Upper lobe of left lung (tissue), 6 donors: ENCODE data around the gene ZDHHC17. TPM values are rescaled to one million over a fixed set of nuclear protein-coding genes. Genes with fewer than 3 reads are reported as not detected.

Experiments
- ATAC-seq, 2 donors: fragments of 200-7000 bp; cut with Tn5 transposase; one replicate each; pipeline ENCODE4 v1.9.1; 2022; ENCODE audit warnings: mild to moderate bottlenecking in 2 of 2, moderate library complexity in 2 of 2; ENCODE audit not compliant: low FRiP score in 2 of 2
- DNase-seq, 2 donors: peaks; one replicate each; pipeline ENCODE4 v3.0.0-alpha.2; 2019 to 2020
- H3K27ac ChIP-seq, 4 donors: fragments of 200-600 bp; sonication (generic); one replicate each; pipeline ENCODE4 v1.5.1; 2016 to 2019
- H3K27me3 ChIP-seq, 4 donors: fragments of 200-600 bp; sonication (generic); one replicate each; pipeline ENCODE4 v1.5.1; 2017 to 2019
- H3K36me3 ChIP-seq, 4 donors: fragments of 200-600 bp; sonication (generic); one replicate each; pipeline ENCODE4 v1.5.1; 2016 to 2019
- H3K4me1 ChIP-seq, 4 donors: fragments of 200-600 bp; sonication (generic); one replicate each; pipeline ENCODE4 v1.5.1; 2018 to 2019
- H3K4me3 ChIP-seq, 4 donors: fragments of 200-600 bp; sonication (generic); one replicate each; pipeline ENCODE4 v1.5.1; 2017 to 2019; ENCODE audit warnings: mild to moderate bottlenecking in 2 of 4, moderate library complexity in 1 of 4
- H3K9me3 ChIP-seq, 4 donors: fragments of 200-600 bp; sonication (generic); one replicate each; pipeline ENCODE4 v1.5.1; 2018 to 2019
- EP300 ChIP-seq, 4 donors: sonication (generic); formaldehyde crosslinking; IDR thresholded peaks; one replicate each; pipeline ENCODE4 v1.5.1; 2017; ENCODE audit warnings: antibody characterized with exemption in 4 of 4, control low read depth in 2 of 4
- POLR2A ChIP-seq, 4 donors: fragments of 450-650 bp; IDR thresholded peaks; one replicate each; pipeline ENCODE4 v1.5.1; 2016 to 2017; ENCODE audit warnings: antibody characterized with exemption in 4 of 4, mild to moderate bottlenecking in 2 of 4
- POLR2AphosphoS5 ChIP-seq, 2 donors: sonication (generic); formaldehyde crosslinking; IDR thresholded peaks; one replicate each; pipeline ENCODE4 v1.5.1; 2017; ENCODE audit warnings: antibody characterized with exemption in 2 of 2
- WGBS, 2 donors: methylation state at CpG; one replicate each; pipeline ENCODE4 v1.1.5; 2017 to 2018; 5-methylcytosine and 5-hydroxymethylcytosine counted together
- total RNA-seq, 6 donors: library from RNA; depleted of rRNA in 4 of 6; stranded (reverse); fragments of >200 nt in 4 of 6; gene quantifications; one replicate each; pipeline versions ENCODE4 v1.1.0 to v1.2.1, GENCODE V29; 2016 to 2021
- TF ChIP-seq, protein P1 (sequence below), 6 experiments: fragments of 450-650 bp in 4 of 6; fragments of 200-600 bp in 2 of 6; sonication (generic) in 2 of 6; IDR thresholded peaks; one replicate each; pipeline ENCODE4 v1.5.1; 2016 to 2019; ENCODE audit warnings: antibody characterized with exemption in 6 of 6
- donor health status: DM: no; HTN: no; CAD: no; lungs with moderate emphysema.
- donor health status: DM: no; HTN: yes; CAD: no; lungs with severe emphysema.

ZDHHC17 gene
- total RNA-seq, 6 donors from 2014 or later = 13.0 to 107 (median 30.0) TPM

- no peaks in the 10 kb centered on the region for H3K27me3 ChIP-seq
- WGBS, 2 donors = 90 to 100% methylated on average over 1 of the region's 1 CpG
These were observed 124.9 kb downstream of the ZDHHC17 start for GRCh38 chr12:76888775-76889174.

GRCh38 chr12:76890151-76891143, 126.5 kb downstream of the ZDHHC17 start:
- TF ChIP-seq POLR2A (IDR thresholded peaks at IDR 0.05) = no peak
- ATAC-seq = no peak
- H3K4me1 ChIP-seq = no peaks in the 10 kb centered on the region
- WGBS, 2 donors = 54 to 58% methylated on average over 8 of the region's 8 CpGs
- H3K27me3 ChIP-seq = no peaks in the 10 kb centered on the region
- no peaks in the 10 kb centered on the region for H3K9me3 ChIP-seq
- DNase-seq = no peak
- H3K36me3 ChIP-seq = no peaks in the 10 kb centered on the region
- H3K4me3 ChIP-seq = no peak overlapping the region
- no peak overlapping the region for H3K27ac ChIP-seq

More at GRCh38 chr12:76888775-76889174, 124.9 kb downstream of the ZDHHC17 start:
- H3K9me3 ChIP-seq = no peaks in the 10 kb centered on the region
- DNase-seq (no peak), ATAC-seq (no peak)
- no peak for TF ChIP-seq EP300 (IDR thresholded peaks at IDR 0.05)
- no peak for TF ChIP-seq POLR2AphosphoS5 (IDR thresholded peaks at IDR 0.05)
- TF ChIP-seq, protein P1, sequence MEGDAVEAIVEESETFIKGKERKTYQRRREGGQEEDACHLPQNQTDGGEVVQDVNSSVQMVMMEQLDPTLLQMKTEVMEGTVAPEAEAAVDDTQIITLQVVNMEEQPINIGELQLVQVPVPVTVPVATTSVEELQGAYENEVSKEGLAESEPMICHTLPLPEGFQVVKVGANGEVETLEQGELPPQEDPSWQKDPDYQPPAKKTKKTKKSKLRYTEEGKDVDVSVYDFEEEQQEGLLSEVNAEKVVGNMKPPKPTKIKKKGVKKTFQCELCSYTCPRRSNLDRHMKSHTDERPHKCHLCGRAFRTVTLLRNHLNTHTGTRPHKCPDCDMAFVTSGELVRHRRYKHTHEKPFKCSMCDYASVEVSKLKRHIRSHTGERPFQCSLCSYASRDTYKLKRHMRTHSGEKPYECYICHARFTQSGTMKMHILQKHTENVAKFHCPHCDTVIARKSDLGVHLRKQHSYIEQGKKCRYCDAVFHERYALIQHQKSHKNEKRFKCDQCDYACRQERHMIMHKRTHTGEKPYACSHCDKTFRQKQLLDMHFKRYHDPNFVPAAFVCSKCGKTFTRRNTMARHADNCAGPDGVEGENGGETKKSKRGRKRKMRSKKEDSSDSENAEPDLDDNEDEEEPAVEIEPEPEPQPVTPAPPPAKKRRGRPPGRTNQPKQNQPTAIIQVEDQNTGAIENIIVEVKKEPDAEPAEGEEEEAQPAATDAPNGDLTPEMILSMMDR (IDR thresholded peaks at IDR 0.05) = no peak
- no peak for TF ChIP-seq POLR2A (IDR thresholded peaks at IDR 0.05)
- H3K4me3 ChIP-seq = no peak overlapping the region
- H3K27ac ChIP-seq = no peak overlapping the region
- no peaks in the 10 kb centered on the region for H3K4me1 ChIP-seq
- no peaks in the 10 kb centered on the region for H3K36me3 ChIP-seq

GRCh38 chr12:76891609-76892008, 127.7 kb downstream of the ZDHHC17 start:
- H3K9me3 ChIP-seq = no peaks in the 10 kb centered on the region
- H3K27me3 ChIP-seq = no peaks in the 10 kb centered on the region
- no peak for ATAC-seq
- no peak overlapping the region for H3K4me3 ChIP-seq
- no peak overlapping the region for H3K27ac ChIP-seq
- 84 to 91% methylated on average over 3 of the region's 3 CpGs for WGBS, 2 donors
- TF ChIP-seq, protein P1 (IDR thresholded peaks at IDR 0.05) = no peak
- TF ChIP-seq EP300 (IDR thresholded peaks at IDR 0.05) = no peak
- TF ChIP-seq POLR2AphosphoS5 (IDR thresholded peaks at IDR 0.05) = no peak
- no peak for TF ChIP-seq POLR2A (IDR thresholded peaks at IDR 0.05)
- H3K36me3 ChIP-seq = no peaks in the 10 kb centered on the region
- no peaks in the 10 kb centered on the region for H3K4me1 ChIP-seq
- no peak for DNase-seq

GRCh38 chr12:76895796-76896195, 131.9 kb downstream of the ZDHHC17 start:
- ATAC-seq = peak in 1 of 2 donors; percentile 57
- H3K4me3 ChIP-seq = no peak overlapping the region
- WGBS, 2 donors = 89 to 100% methylated on average over 1 to 5 of the region's 5 CpGs
- no peaks in the 10 kb centered on the region for H3K4me1 ChIP-seq
- no peaks in the 10 kb centered on the region for H3K9me3 ChIP-seq
- no peaks in the 10 kb centered on the region for H3K27me3 ChIP-seq
- H3K36me3 ChIP-seq = no peaks in the 10 kb centered on the region
- no peak for DNase-seq
- TF ChIP-seq, protein P1 (IDR thresholded peaks at IDR 0.05) = no peak
- TF ChIP-seq EP300 (IDR thresholded peaks at IDR 0.05) = no peak
- no peak for TF ChIP-seq POLR2A (IDR thresholded peaks at IDR 0.05)
- TF ChIP-seq POLR2AphosphoS5 (IDR thresholded peaks at IDR 0.05) = no peak
- no peak overlapping the region for H3K27ac ChIP-seq

DNA sequence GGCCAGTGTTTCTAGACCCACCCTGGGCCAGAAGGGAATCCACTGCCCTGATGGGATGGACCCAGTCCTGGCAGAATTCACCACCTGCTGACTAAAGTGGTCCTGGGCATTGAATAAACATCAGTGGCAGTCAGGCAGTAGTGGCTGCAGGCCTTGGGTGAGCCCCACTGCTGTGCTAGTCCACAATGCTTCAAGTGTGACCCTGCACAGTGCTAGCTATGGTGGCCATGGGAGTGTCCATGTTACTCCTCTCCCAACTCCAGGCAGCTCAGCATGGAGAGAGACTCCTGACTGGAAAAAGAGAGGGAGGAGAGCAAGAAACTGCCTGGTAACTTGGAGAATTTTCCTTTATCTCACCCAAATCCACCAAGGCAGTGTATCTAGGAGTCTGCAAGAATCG, 132.4 kb downstream of the ZDHHC17 start:
- TF ChIP-seq POLR2A (IDR thresholded peaks at IDR 0.05) (no peak), EP300 (IDR thresholded peaks at IDR 0.05) (no peak), POLR2AphosphoS5 (IDR thresholded peaks at IDR 0.05) (no peak)
- TF ChIP-seq, protein P1 (IDR thresholded peaks at IDR 0.05) = no peak

More for the DNA sequence above, 132.4 kb downstream of the ZDHHC17 start:
- H3K4me1 ChIP-seq = no peaks in the 10 kb centered on the region
- no peaks in the 10 kb centered on the region for H3K27me3 ChIP-seq
- ATAC-seq (no peak), DNase-seq (no peak)
- H3K4me3 ChIP-seq = no peak overlapping the region
- WGBS, 2 donors = 75 to 90% methylated on average over 1 of the region's 1 CpG
- H3K27ac ChIP-seq = no peak overlapping the region
- H3K36me3 ChIP-seq = no peaks in the 10 kb centered on the region
- H3K9me3 ChIP-seq = no peaks in the 10 kb centered on the region
